Uterus (tissue), 4 donors: ENCODE data around the gene MIOS. TPM values are rescaled to one million over a fixed set of nuclear protein-coding genes. Genes with fewer than 3 reads are reported as not detected.

Experiments used
- DNase-seq, 2 donors: peaks; one replicate each; pipeline ENCODE4 v3.0.0-alpha.2; 2019 to 2020
- H3K27ac ChIP-seq, 2 donors: fragments of 200-600 bp; sonication (generic); 1 replicate in 1 of 2; 2 replicates in 1 of 2; pipeline ENCODE4 v1.5.1; 2016 to 2018
- H3K27me3 ChIP-seq, 2 donors: fragments of 200-600 bp; sonication (generic); one replicate each; pipeline ENCODE4 v1.5.1; 2018 to 2019; ENCODE audit warnings: control low read depth in 1 of 2
- H3K36me3 ChIP-seq, 2 donors: fragments of 200-600 bp; sonication (generic); one replicate each; pipeline ENCODE4 v1.5.1; 2019; ENCODE audit warnings: control low read depth in 1 of 2
- H3K4me1 ChIP-seq, 2 donors: fragments of 200-600 bp; sonication (generic); one replicate each; pipeline ENCODE4 v1.5.1; 2018 to 2019; ENCODE audit warnings: control low read depth in 1 of 2
- H3K4me3 ChIP-seq, 2 donors: fragments of 200-600 bp; sonication (generic); 1 replicate in 1 of 2; 2 replicates in 1 of 2; pipeline ENCODE4 v1.5.1; 2018 to 2019; ENCODE audit warnings: mild to moderate bottlenecking in 1 of 2
- H3K9me3 ChIP-seq, 2 donors: fragments of 200-600 bp; sonication (generic); one replicate each; pipeline ENCODE4 v1.5.1; 2019; ENCODE audit warnings: control low read depth in 1 of 2
- CTCF ChIP-seq, 4 experiments: fragments of 200-600 bp in 2 of 4; fragments of 450-650 bp in 2 of 4; sonication (generic) in 2 of 4; IDR thresholded peaks; one replicate each; pipeline ENCODE4 v1.5.1; 2016 to 2019; ENCODE audit warnings: antibody characterized with exemption in 4 of 4, mild to moderate bottlenecking in 2 of 4, moderate library complexity in 1 of 4
- POLR2A ChIP-seq, 2 donors: fragments of 450-650 bp; IDR thresholded peaks; one replicate each; pipeline ENCODE4 v1.6.1; 2016; ENCODE audit warnings: antibody characterized with exemption in 2 of 2, mild to moderate bottlenecking in 1 of 2, moderate library complexity in 1 of 2
- intact Hi-C: fragments of 100-400 bp; cut with DNase I; formaldehyde crosslinking; loops from one replicate; pipeline ENCODE4 v1.15.1; 2023; ENCODE audit warnings: low total_unique reads
- total RNA-seq, 4 donors: library from RNA; depleted of rRNA in 3 of 4; stranded (reverse); fragments of >200 nt in 3 of 4; gene quantifications; one replicate each; pipeline versions ENCODE4 v1.1.0 to v1.2.4, GENCODE V29; 2014 to 2023
- donor health status: DM: yes; HTN: yes; CAD: no.

MIOS gene
- total RNA-seq, 4 donors from 2014 or later, result 13.2 to 124 (median 28.5) TPM

GRCh38 chr7:7521259-7521658 is 45.4 kb upstream of the MIOS start:
- TF ChIP-seq POLR2A (IDR thresholded peaks at IDR 0.05), result no peak
- TF ChIP-seq CTCF (IDR thresholded peaks at IDR 0.05), result no peak
- Histone ChIP-seq H3K4me3 (no peak overlapping the region), H3K4me1 (peaks cover 0 to 6% of the 10 kb centered on the region in 2 donors), H3K27me3 (no peaks in the 10 kb centered on the region), H3K27ac (no peak overlapping the region), H3K9me3 (no peaks in the 10 kb centered on the region), H3K36me3 (no peaks in the 10 kb centered on the region)
- intact Hi-C loops, result no loop called here
- DNase-seq, result no peak

- Histone ChIP-seq H3K27me3 (no peaks in the 10 kb centered on the region), H3K27ac (no peak overlapping the region), H3K4me1 (peaks cover 0 to 6% of the 10 kb centered on the region in 2 donors), H3K4me3 (no peak overlapping the region), H3K9me3 (no peaks in the 10 kb centered on the region), H3K36me3 (no peaks in the 10 kb centered on the region)
- DNase-seq, result no peak
- intact Hi-C loops, result no loop called here
- TF ChIP-seq CTCF (IDR thresholded peaks at IDR 0.05), result no peak
- no peak for TF ChIP-seq POLR2A (IDR thresholded peaks at IDR 0.05)
These were observed 44.3 kb upstream of the MIOS start for GRCh38 chr7:7522421-7522820.

GRCh38 chr7:7524121-7524520 is 42.6 kb upstream of the MIOS start:
- Histone ChIP-seq H3K4me1 (no peaks in the 10 kb centered on the region), H3K27me3 (no peaks in the 10 kb centered on the region)
- intact Hi-C loops, result no loop called here

GRCh38 chr7:7526006-7526405 is 40.7 kb upstream of the MIOS start:
- Histone ChIP-seq H3K4me3 (no peak overlapping the region), H3K4me1 (no peaks in the 10 kb centered on the region), H3K36me3 (no peaks in the 10 kb centered on the region), H3K27me3 (no peaks in the 10 kb centered on the region), H3K27ac (no peak overlapping the region), H3K9me3 (no peaks in the 10 kb centered on the region)
- intact Hi-C loops, result no loop called here
- DNase-seq, result no peak
- TF ChIP-seq POLR2A (IDR thresholded peaks at IDR 0.05) (no peak), CTCF (IDR thresholded peaks at IDR 0.05) (no peak)

More at GRCh38 chr7:7524121-7524520, 42.6 kb upstream of the MIOS start:
- Histone ChIP-seq H3K27ac (no peak overlapping the region), H3K4me3 (no peak overlapping the region), H3K9me3 (no peaks in the 10 kb centered on the region), H3K36me3 (no peaks in the 10 kb centered on the region)
- TF ChIP-seq POLR2A (IDR thresholded peaks at IDR 0.05), result no peak
- no peak for TF ChIP-seq CTCF (IDR thresholded peaks at IDR 0.05)
- DNase-seq, result no peak

GRCh38 chr7:7527047-7527446 is 39.6 kb upstream of the MIOS start:
- Histone ChIP-seq H3K36me3 (no peaks in the 10 kb centered on the region), H3K27ac (no peak overlapping the region), H3K4me1 (no peaks in the 10 kb centered on the region), H3K9me3 (no peaks in the 10 kb centered on the region), H3K4me3 (no peak overlapping the region), H3K27me3 (no peaks in the 10 kb centered on the region)
- TF ChIP-seq POLR2A (IDR thresholded peaks at IDR 0.05), result no peak
- TF ChIP-seq CTCF (IDR thresholded peaks at IDR 0.05), result no peak
- intact Hi-C loops, result no loop called here
- no peak for DNase-seq
